ENCODE measurements around the gene PSMA7.

- no peak for TF ChIP-seq CTCF (optimal IDR thresholded peaks at IDR 0.05 in 1 of 3, IDR thresholded peaks at IDR 0.05 in 1 of 3, conservative IDR thresholded peaks at IDR 0.05 in 1 of 3; ENCODE audit: extremely low read depth in 1 of 3, insufficient read depth in 2 of 3, low read length in 3 of 3)
- no peak for TF ChIP-seq EZH2 (IDR thresholded peaks at IDR 0.05; ENCODE audit: low read length)
Measured at GRCh38 chr20:62134735-62135231, 8.4 kb downstream of the PSMA7 start.

All from keratinocyte (primary cell).